Liver (tissue), 9 donors: ENCODE data around the gene FAM234B. TPM values are rescaled to one million over a fixed set of nuclear protein-coding genes. Genes with fewer than 3 reads are reported as not detected.

Source experiments
- DNase-seq: peaks from one replicate; pipeline ENCODE4 v3.0.0-alpha.2; 2017; ENCODE audit warnings: low spot score
- H3K27ac ChIP-seq, 2 donors: one replicate each; pipeline ENCODE4 v1.7.0; 2013; ENCODE audit warnings: inconsistent platforms in 2 of 2, low read length in 2 of 2, control low read depth in 1 of 2, low read depth in 1 of 2, mild to moderate bottlenecking in 1 of 2
- H3K27me3 ChIP-seq, 4 donors: one replicate each; pipeline versions ENCODE4 v1.6.1 to v1.7.0; 2013; ENCODE audit warnings: low read length in 3 of 4, inconsistent platforms in 1 of 4, mild to moderate bottlenecking in 1 of 4, moderate library complexity in 1 of 4; ENCODE audit not compliant: control insufficient read depth in 4 of 4, insufficient read depth in 4 of 4
- H3K36me3 ChIP-seq, 4 donors: one replicate each; pipeline versions ENCODE4 v1.6.1 to v1.7.0; 2013; ENCODE audit warnings: low read length in 3 of 4, mild to moderate bottlenecking in 3 of 4, low read depth in 1 of 4, moderate library complexity in 1 of 4; ENCODE audit not compliant: control insufficient read depth in 4 of 4, insufficient read depth in 3 of 4
- H3K4me1 ChIP-seq, 4 donors: one replicate each; pipeline versions ENCODE4 v1.6.1 to v1.7.0; 2013; ENCODE audit warnings: low read length in 3 of 4, mild to moderate bottlenecking in 3 of 4, moderate library complexity in 1 of 4; ENCODE audit not compliant: control insufficient read depth in 4 of 4, insufficient read depth in 4 of 4
- H3K4me3 ChIP-seq, 3 donors: one replicate each; pipeline versions ENCODE4 v1.6.1 to v1.7.0; 2013; ENCODE audit warnings: low read length in 3 of 3, control low read depth in 1 of 3, low read depth in 1 of 3, mild to moderate bottlenecking in 1 of 3
- H3K9ac ChIP-seq, 2 donors: one replicate each; pipeline ENCODE4 v1.7.0; 2013; ENCODE audit warnings: low read length in 2 of 2, mild to moderate bottlenecking in 2 of 2, moderate library complexity in 2 of 2, control low read depth in 1 of 2, low read depth in 1 of 2
- H3K9me3 ChIP-seq, 4 donors: one replicate each; pipeline versions ENCODE4 v1.6.1 to v1.7.0; 2013; ENCODE audit warnings: low read length in 3 of 4; ENCODE audit not compliant: control insufficient read depth in 4 of 4
- ATF3 ChIP-seq: IDR thresholded peaks from 2 replicates; pipeline ENCODE4 v1.6.1; 2016; ENCODE audit warnings: antibody characterized with exemption
- EGR1 ChIP-seq, 2 donors: IDR thresholded peaks; 2 replicates each; pipeline ENCODE4 v1.6.1; 2016 to 2018; ENCODE audit warnings: antibody characterized with exemption in 2 of 2, low read depth in 2 of 2
- FOXA1 ChIP-seq: IDR thresholded peaks from 2 replicates; pipeline ENCODE4 v1.6.1; 2016; ENCODE audit warnings: antibody characterized with exemption
- FOXA2 ChIP-seq: IDR thresholded peaks from 2 replicates; pipeline ENCODE4 v1.6.1; 2016; ENCODE audit warnings: antibody characterized with exemption
- GABPA ChIP-seq, 2 donors: IDR thresholded peaks in 1 of 2; conservative IDR thresholded peaks in 1 of 2; 2 replicates each; pipeline ENCODE4 v1.6.1; 2016; ENCODE audit warnings: antibody characterized with exemption in 2 of 2, mild to moderate bottlenecking in 1 of 2, moderate library complexity in 1 of 2
- HNF4A ChIP-seq, 2 donors: conservative IDR thresholded peaks; 2 replicates each; pipeline ENCODE4 v1.6.1; 2016; ENCODE audit warnings: antibody characterized with exemption in 2 of 2, mild to moderate bottlenecking in 2 of 2
- HNF4G ChIP-seq: IDR thresholded peaks from 2 replicates; pipeline ENCODE4 v1.6.1; 2016; ENCODE audit warnings: antibody characterized with exemption
- JUND ChIP-seq, 2 donors: IDR thresholded peaks; 2 replicates each; pipeline ENCODE4 v1.6.1; 2016; ENCODE audit warnings: antibody characterized with exemption in 2 of 2
- MAX ChIP-seq: IDR thresholded peaks from 2 replicates; pipeline ENCODE4 v1.6.1; 2016; ENCODE audit warnings: antibody characterized with exemption
- RAD21 ChIP-seq, 2 donors: IDR thresholded peaks; 2 replicates each; pipeline ENCODE4 v1.6.1; 2016; ENCODE audit warnings: antibody characterized with exemption in 2 of 2, mild to moderate bottlenecking in 2 of 2
- REST ChIP-seq: IDR thresholded peaks from 2 replicates; pipeline ENCODE4 v1.6.1; 2016; ENCODE audit warnings: antibody characterized with exemption, mild to moderate bottlenecking
- RXRA ChIP-seq, 2 donors: IDR thresholded peaks; 2 replicates each; pipeline ENCODE4 v1.6.1; 2017 to 2018; ENCODE audit warnings: antibody characterized with exemption in 2 of 2, mild to moderate bottlenecking in 1 of 2
- SP1 ChIP-seq: IDR thresholded peaks from 2 replicates; pipeline ENCODE4 v1.6.1; 2018; ENCODE audit warnings: antibody characterized with exemption, mild to moderate bottlenecking
- TAF1 ChIP-seq: conservative IDR thresholded peaks from 2 replicates; pipeline ENCODE4 v1.6.1; 2016; ENCODE audit warnings: antibody characterized with exemption, mild to moderate bottlenecking
- YY1 ChIP-seq: IDR thresholded peaks from 2 replicates; pipeline ENCODE4 v1.6.1; 2016; ENCODE audit warnings: antibody characterized with exemption, mild to moderate bottlenecking
- WGBS: extraction: QIAGEN DNeasy Blood & Tissue Kit; methylation state at CpG from one replicate; pipeline ENCODE4 v1.1.7; 2013; 5-methylcytosine and 5-hydroxymethylcytosine counted together
- polyA plus RNA-seq, 2 donors: library from polyadenylated mRNA; stranded (reverse) in 1 of 2; unstranded in 1 of 2; fragments of 200-250 nt in 1 of 2; fragments of >200 nt in 1 of 2; fragmentation: Nextera tagmentation in 1 of 2; extraction: Ambion mirVana in 1 of 2; gene quantifications; one replicate each; pipeline versions ENCODE4 v1.2.1 to v1.2.3, GENCODE V29; 2013 to 2015
- total RNA-seq, 2 donors: library from RNA; depleted of rRNA; stranded (reverse); fragments of >200 nt; gene quantifications; one replicate each; pipeline ENCODE4 v1.2.3, GENCODE V29; 2014
- donor health status: healthy.
- donor health status: healthy.
- donor health status: healthy.
- donor health status: healthy.
- donor health status: healthy.

The FAM234B gene
- total and polyA plus RNA-seq, 4 donors: 1.7 to 8.0 (median 3.2) TPM

GRCh38 chr12:13038491-13039161 is 5.6 kb upstream of the FAM234B start:
- H3K36me3 ChIP-seq: no peaks in the 10 kb centered on the region
- DNase-seq: no peak
- H3K9me3 ChIP-seq: no peaks in the 10 kb centered on the region
- no peaks in the 10 kb centered on the region for H3K27me3 ChIP-seq
- TF ChIP-seq ATF3: no peak
- no peak for TF ChIP-seq MAX
- no peak for TF ChIP-seq EGR1 (IDR thresholded peaks at IDR 0.05; ENCODE audit: low read depth in 2 of 2)
- TF ChIP-seq TAF1: no peak
- TF ChIP-seq RAD21 (IDR thresholded peaks at IDR 0.05): no peak
- TF ChIP-seq FOXA1: no peak
- peaks cover 1 to 18% (median 8%) of the 10 kb centered on the region in 4 donors for H3K4me1 ChIP-seq
- H3K27ac ChIP-seq: no peak overlapping the region
- H3K4me3 ChIP-seq: no peak overlapping the region
- 87% methylated on average over 4 of the region's 4 CpGs for WGBS
- no peak overlapping the region for H3K9ac ChIP-seq

- no peak for TF ChIP-seq MAX
- TF ChIP-seq FOXA2: no peak
- no peak for TF ChIP-seq YY1
- no peak for TF ChIP-seq JUND (IDR thresholded peaks at IDR 0.05)
- TF ChIP-seq SP1: peak; percentile 34
- TF ChIP-seq REST: no peak
- TF ChIP-seq TAF1: no peak
- TF ChIP-seq EGR1 (IDR thresholded peaks at IDR 0.05; ENCODE audit: low read depth in 2 of 2): no peak
- TF ChIP-seq HNF4A (conservative IDR thresholded peaks at IDR 0.05): peak; percentile 40 to 62
- no peak for TF ChIP-seq GABPA (IDR thresholded peaks at IDR 0.05 in 1 of 2, conservative IDR thresholded peaks at IDR 0.05 in 1 of 2)
- TF ChIP-seq HNF4G: no peak
- TF ChIP-seq RXRA (IDR thresholded peaks at IDR 0.05): peak in 1 of 2 donors; percentile 22
- TF ChIP-seq ATF3: no peak
- no peaks in the 10 kb centered on the region for H3K27me3 ChIP-seq
- no peak overlapping the region for H3K9ac ChIP-seq
- no peaks in the 10 kb centered on the region for H3K9me3 ChIP-seq
- 57% methylated on average over 5 of the region's 5 CpGs for WGBS
- H3K36me3 ChIP-seq: no peaks in the 10 kb centered on the region
- H3K4me3 ChIP-seq: no peak overlapping the region
- H3K27ac ChIP-seq: no peak overlapping the region
- H3K4me1 ChIP-seq: peaks cover 1 to 22% (median 8%) of the 10 kb centered on the region in 4 donors
- DNase-seq: no peak
Measured at GRCh38 chr12:13039328-13039956, 4.7 kb upstream of the FAM234B start.
